ENCODE results near the gene THY1. TPM values are rescaled to one million over a fixed set of nuclear protein-coding genes. Genes with fewer than 3 reads are reported as not detected.
A peak's percentile ranks its signal among the peaks of the same experiment; 100 is the strongest.

THY1 gene
- polyA plus RNA-seq, 1 experiment, result 915 TPM

DNA sequence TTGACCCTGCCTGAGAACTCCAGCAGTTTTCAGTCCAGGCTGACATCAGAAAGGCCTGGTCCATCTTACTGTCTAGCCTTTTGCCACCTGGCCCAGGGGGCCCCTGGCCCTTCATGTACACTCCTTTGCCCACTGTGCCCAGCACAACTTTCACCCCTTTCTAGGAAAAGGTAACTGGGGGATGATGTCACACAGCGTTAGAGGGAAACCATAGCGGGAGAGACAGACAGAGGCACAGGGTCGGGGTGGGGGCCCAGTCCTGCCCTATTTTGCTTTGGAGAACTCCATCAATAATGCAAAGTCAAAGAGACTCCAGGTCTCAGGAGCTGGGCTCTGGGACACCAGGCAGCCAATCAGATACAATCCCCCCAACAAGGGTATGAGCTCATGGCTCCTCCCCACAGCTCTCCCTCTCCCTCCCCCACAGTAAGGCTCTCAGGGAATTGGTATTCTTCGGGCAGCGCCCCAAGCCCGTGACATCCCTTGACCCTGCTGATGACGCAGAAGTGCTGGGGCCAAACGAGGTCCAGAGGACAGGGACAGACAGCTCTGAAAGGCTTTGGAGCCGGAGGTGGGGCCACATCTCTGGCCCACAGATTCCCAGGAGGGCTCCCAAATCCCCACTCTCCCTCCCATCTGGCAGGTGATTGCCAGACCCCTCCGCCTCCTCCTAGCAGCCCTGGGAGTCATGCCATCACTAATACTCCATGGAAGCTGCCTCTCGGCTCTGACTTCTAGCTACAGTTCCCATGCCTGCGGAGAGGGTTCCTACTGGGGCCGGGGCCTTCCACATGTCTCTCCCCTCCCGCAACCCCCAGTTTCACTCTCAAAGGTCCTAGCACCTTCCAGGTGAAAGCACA, 47.4 kb downstream of the THY1 start:
- POLR2A ChIA-PET, result interaction anchor here (1.0 to 2.2 kb wide), 2 partner anchors 37 to 42 kb away, joined by 3 to 12 read pairs; no protein-coding TSS in a partner anchor
- Histone ChIP-seq H3K9me3 (ENCODE audit: control insufficient read depth, insufficient read depth, low read length) (no peaks in the 10 kb centered on the region), H3K27ac (ENCODE audit: low read depth, low read length) (peak overlapping the region; percentile 21), H3K27me3 (ENCODE audit: control insufficient read depth, insufficient read depth, low read length) (peaks cover 7% of the 10 kb centered on the region), H3K4me3 (ENCODE audit: low read depth, low read length) (no peak overlapping the region)
- CTCF ChIA-PET, result interaction anchor here (0.9 to 7.5 kb wide), 12 partner anchors 8 to 733 kb away, joined by 3 to 102 read pairs (median 16); partner anchors contain the start of genes C1QTNF5, CBL and MCAM
- no peak for TF ChIP-seq CTCF (IDR thresholded peaks at IDR 0.05; ENCODE audit: low read depth, low read length)
- no peak for DNase-seq (ENCODE audit: low read depth, low spot score)

- Histone ChIP-seq H3K27ac (ENCODE audit: low read depth, low read length) (peak overlapping the region; percentile 21), H3K27me3 (ENCODE audit: control insufficient read depth, insufficient read depth, low read length) (peaks cover 12% of the 10 kb centered on the region), H3K4me3 (ENCODE audit: low read depth, low read length) (no peak overlapping the region), H3K9me3 (ENCODE audit: control insufficient read depth, insufficient read depth, low read length) (no peaks in the 10 kb centered on the region)
- DNase-seq (ENCODE audit: low read depth, low spot score), result no peak
- ChIA-PET CTCF (interaction anchor here (0.5 to 7.5 kb wide), 30 partner anchors 8 to 734 kb away, joined by 3 to 102 read pairs (median 4); partner anchors contain the start of genes C1QTNF5, CBL, DPAGT1 and MCAM), POLR2A (interaction anchor here (1.0 to 2.2 kb wide), 4 partner anchors 10 to 42 kb away, joined by 3 to 12 read pairs (median 4); no protein-coding TSS in a partner anchor)
- no peak for TF ChIP-seq CTCF (IDR thresholded peaks at IDR 0.05; ENCODE audit: low read depth, low read length)
These were observed 48.2 kb downstream of the THY1 start for GRCh38 chr11:119374632-119375336.

DNA sequence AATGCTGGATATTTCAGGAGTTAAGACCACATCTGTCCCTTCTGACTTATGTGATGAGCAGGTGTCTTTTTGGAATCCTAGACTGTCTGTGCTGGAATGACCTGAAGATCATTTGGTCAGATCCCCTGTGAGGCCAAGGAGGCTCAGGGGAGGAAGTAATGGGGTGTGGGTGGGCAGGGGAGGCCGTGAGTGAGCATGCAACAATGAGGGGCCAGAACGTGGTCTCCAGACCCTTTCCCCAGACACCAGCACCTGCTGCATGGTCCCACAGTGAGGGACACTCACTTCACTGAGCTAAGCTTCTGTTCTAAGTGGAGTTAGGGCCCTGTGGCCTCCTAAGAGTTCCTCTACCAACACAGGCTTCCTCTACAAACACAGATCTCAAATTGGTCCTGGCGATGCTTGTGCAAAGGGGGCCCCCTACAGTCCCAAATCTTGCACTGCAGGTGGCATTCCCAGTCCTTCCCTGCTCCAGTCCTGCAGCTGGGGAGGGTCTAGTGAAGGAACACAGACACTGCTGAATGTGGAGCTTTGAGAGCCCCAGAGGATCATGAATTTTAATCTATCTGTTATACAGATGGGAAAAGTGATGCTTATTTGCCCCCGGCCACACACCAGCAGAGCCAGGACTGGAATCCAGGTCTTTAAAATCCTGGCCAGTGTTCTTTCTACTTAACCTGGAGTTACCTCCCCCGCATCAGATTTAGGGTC, 48.9 kb downstream of the THY1 start:
- ChIA-PET POLR2A (interaction anchor here (1.0 kb wide), 2 partner anchors 10 to 18 kb away, joined by 3 to 5 read pairs; no protein-coding TSS in a partner anchor), CTCF (interaction anchor here (0.7 to 7.5 kb wide), 29 partner anchors 9 to 272 kb away, joined by 3 to 102 read pairs (median 4); partner anchors contain the start of genes C1QTNF5, CBL, DPAGT1 and MCAM)
- Histone ChIP-seq H3K27ac (ENCODE audit: low read depth, low read length) (no peak overlapping the region), H3K27me3 (ENCODE audit: control insufficient read depth, insufficient read depth, low read length) (peaks cover 12% of the 10 kb centered on the region), H3K9me3 (ENCODE audit: control insufficient read depth, insufficient read depth, low read length) (no peaks in the 10 kb centered on the region), H3K4me3 (ENCODE audit: low read depth, low read length) (no peak overlapping the region)
- peak; percentile 51 for DNase-seq (ENCODE audit: low read depth, low spot score)
- TF ChIP-seq CTCF (IDR thresholded peaks at IDR 0.05; ENCODE audit: low read depth, low read length), result peak; percentile 97

DNA sequence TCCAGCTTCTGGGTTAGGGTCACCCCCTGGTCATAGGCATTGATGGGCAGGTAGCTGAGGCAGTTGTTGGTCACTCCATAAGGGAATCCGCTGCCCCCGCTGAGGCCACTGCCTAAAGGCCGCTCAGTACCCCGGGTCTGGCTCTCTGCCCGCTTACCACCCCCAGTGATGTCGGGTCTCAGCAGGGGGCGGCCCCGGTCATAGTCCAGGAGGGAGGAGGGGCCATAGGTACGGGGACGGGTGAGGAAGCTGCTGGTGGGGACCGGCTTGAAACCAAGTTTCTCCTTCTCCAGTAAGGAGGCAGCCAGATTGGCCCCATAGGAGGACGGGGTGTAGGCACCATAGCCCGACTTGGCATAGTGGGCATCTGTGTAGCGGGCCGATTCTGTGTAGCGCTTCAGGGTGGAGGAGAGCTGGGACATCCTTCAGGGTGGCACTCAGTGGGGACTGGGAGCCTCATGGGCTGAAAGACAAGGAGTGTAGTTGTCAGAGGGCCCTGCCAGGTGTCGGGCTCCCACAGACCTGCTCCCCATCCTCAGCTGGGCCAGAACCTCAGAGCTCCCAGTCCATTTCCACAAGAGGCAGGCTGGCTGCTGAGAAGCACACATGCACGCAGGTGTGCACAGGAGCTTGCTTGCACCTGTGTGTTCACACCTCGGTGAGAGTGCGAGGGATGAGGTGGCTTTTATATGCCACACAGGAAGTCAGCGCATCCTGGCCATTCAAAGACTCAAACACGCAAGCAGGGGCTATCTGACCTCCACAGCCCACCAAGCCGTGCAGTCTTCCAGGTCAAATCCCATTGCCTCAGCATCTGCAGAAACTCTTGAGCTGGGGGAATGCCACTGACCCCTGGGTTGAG, 49.7 kb downstream of the THY1 start:
- Histone ChIP-seq H3K4me3 (ENCODE audit: low read depth, low read length) (no peak overlapping the region), H3K27ac (ENCODE audit: low read depth, low read length) (no peak overlapping the region), H3K27me3 (ENCODE audit: control insufficient read depth, insufficient read depth, low read length) (peaks cover 12% of the 10 kb centered on the region), H3K9me3 (ENCODE audit: control insufficient read depth, insufficient read depth, low read length) (no peaks in the 10 kb centered on the region)
- TF ChIP-seq CTCF (IDR thresholded peaks at IDR 0.05; ENCODE audit: low read depth, low read length), result no peak
- POLR2A ChIA-PET, result interaction anchor here (1.0 kb wide), 1 partner anchor 9 kb away, joined by 3 read pairs; no protein-coding TSS in a partner anchor
- DNase-seq (ENCODE audit: low read depth, low spot score), result no peak
- CTCF ChIA-PET, result interaction anchor here (0.7 to 7.5 kb wide), 21 partner anchors 9 to 271 kb away, joined by 3 to 102 read pairs (median 4); partner anchors contain the start of genes C1QTNF5 and DPAGT1
